ENCODE measurements around the gene DLK2.

The DLK2 gene

DNA sequence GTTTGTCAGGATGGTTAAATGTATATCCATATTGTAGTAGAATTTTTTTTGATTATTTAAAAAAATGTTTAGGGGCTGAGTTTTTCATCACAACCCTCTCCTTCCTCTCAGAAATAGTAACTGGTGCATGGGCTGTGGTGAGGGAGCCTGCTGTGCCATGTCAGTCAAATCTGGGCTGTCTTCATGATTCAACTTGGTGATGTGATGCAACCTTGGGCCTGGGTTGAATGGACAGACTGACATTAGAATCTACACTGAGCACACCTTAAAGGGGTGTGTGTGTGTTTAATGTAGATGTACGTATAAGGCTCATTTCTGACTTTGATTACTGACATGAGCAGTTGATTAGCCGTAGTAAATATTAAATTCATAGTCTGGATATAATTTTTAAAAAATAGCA, 25.7 kb upstream of the DLK2 start:
- no peak for TF ChIP-seq CTCF (IDR thresholded peaks at IDR 0.05; ENCODE audit: insufficient read depth, low read depth, low read length, missing control alignments)
- peak; percentile 94 for DNase-seq (ENCODE audit: low read depth)
- H3K4me3 ChIP-seq (ENCODE audit: low read length): no peak overlapping the region

GRCh38 chr6:43478008-43478372, 22.6 kb upstream of the DLK2 start:
- H3K4me3 ChIP-seq (ENCODE audit: low read length): peak overlapping the region; percentile 70
- DNase-seq (ENCODE audit: low read depth): no peak
- no peak for TF ChIP-seq CTCF (IDR thresholded peaks at IDR 0.05; ENCODE audit: insufficient read depth, low read depth, low read length, missing control alignments)

- TF ChIP-seq CTCF (IDR thresholded peaks at IDR 0.05; ENCODE audit: insufficient read depth, low read depth, low read length, missing control alignments): no peak
- H3K4me3 ChIP-seq (ENCODE audit: low read length): peak within 1 kb of the TSS; percentile 70
- DNase-seq (ENCODE audit: low read depth): peak; percentile 88
Measured at GRCh38 chr6:43477235-43478007, 22.1 kb upstream of the DLK2 start, which contains the start of gene TJAP1. Gene TJAP1 (plus strand): TSS chr6:43477570. CDS start chr6:43499002, 21,432 bp downstream.

DNA sequence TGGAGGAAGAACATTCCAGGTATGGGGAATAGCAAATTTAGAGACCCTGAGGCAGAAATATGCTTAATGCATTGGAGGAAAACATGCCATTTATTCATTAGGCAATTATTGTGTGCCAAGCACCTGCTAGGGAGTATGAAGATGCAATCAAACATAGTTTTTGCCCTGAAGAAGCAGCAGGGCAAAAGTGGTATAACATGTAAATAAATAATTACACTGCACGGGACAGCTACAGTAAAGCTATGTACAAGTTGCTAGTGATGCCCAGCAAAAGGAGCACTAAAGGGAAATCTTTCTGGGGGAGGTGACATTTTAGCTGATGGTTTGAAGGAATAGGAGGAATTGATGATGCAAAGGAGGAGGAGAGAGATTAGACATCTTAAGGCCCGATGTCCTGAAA, 21.4 kb upstream of the DLK2 start:
- TF ChIP-seq CTCF (IDR thresholded peaks at IDR 0.05; ENCODE audit: insufficient read depth, low read depth, low read length, missing control alignments): no peak
- no peak for DNase-seq (ENCODE audit: low read depth)
- H3K4me3 ChIP-seq (ENCODE audit: low read length): no peak overlapping the region

DNA sequence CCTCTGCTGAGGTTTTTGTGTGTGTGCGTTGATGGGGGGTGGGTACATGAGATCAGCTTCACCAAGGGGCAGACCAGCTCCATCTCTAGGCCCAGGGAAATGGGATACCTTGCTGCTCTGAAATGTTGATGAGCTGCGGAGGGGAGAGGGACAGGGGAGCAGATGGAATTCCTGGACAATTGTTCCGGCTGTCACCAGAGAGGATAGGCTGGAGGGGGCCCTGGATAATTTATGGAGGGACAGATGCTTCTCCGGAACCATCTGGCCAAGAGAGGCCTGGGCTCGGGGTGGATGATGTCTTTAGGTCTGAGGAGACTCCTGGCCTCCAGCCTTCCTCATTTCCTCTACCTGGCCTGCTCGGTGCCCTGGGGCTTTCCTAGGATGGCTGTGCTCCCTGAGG, 20.2 kb upstream of the DLK2 start:
- H3K4me3 ChIP-seq (ENCODE audit: low read length): no peak overlapping the region
- no peak for TF ChIP-seq CTCF (IDR thresholded peaks at IDR 0.05; ENCODE audit: insufficient read depth, low read depth, low read length, missing control alignments)
- no peak for DNase-seq (ENCODE audit: low read depth)

DNA sequence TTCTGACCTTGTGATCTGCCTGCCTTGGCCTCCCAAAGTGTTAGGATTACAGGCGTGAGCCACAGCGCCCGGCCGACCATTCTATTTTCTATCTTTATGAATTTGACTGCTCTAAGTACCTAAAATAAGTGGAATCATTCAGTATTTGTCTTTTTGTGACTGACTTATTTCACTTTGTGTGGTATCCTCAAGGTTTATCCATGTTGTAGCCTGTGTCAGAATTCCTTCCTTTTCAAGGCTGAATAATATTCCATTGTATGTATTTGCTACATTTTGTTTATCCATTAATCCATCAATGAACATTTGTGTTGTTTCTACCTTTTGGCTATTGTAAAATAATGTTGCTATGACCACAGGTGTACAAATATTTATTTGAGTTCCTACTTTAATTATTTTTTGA, 17.2 kb upstream of the DLK2 start:
- DNase-seq (ENCODE audit: low read depth): no peak
- TF ChIP-seq CTCF (IDR thresholded peaks at IDR 0.05; ENCODE audit: insufficient read depth, low read depth, low read length, missing control alignments): no peak
- no peak overlapping the region for H3K4me3 ChIP-seq (ENCODE audit: low read length)

GRCh38 chr6:43471399-43471798, 16.1 kb upstream of the DLK2 start:
- no peak overlapping the region for H3K4me3 ChIP-seq (ENCODE audit: low read length)
- DNase-seq (ENCODE audit: low read depth): no peak
- no peak for TF ChIP-seq CTCF (IDR thresholded peaks at IDR 0.05; ENCODE audit: insufficient read depth, low read depth, low read length, missing control alignments)

Measured in epithelial cell of esophagus (primary cell).